ENCODE results near the gene BZW1. TPM values are rescaled to one million over a fixed set of nuclear protein-coding genes. Genes with fewer than 3 reads are reported as not detected.
"Not testable (repeated sequence)": the region's sequence is repeated elsewhere in the genome, so short reads cannot be mapped to it uniquely, and the experiment has no call there.

BZW1 gene
- total RNA-seq, 1 experiment from 2014 or later: 596 TPM

DNA sequence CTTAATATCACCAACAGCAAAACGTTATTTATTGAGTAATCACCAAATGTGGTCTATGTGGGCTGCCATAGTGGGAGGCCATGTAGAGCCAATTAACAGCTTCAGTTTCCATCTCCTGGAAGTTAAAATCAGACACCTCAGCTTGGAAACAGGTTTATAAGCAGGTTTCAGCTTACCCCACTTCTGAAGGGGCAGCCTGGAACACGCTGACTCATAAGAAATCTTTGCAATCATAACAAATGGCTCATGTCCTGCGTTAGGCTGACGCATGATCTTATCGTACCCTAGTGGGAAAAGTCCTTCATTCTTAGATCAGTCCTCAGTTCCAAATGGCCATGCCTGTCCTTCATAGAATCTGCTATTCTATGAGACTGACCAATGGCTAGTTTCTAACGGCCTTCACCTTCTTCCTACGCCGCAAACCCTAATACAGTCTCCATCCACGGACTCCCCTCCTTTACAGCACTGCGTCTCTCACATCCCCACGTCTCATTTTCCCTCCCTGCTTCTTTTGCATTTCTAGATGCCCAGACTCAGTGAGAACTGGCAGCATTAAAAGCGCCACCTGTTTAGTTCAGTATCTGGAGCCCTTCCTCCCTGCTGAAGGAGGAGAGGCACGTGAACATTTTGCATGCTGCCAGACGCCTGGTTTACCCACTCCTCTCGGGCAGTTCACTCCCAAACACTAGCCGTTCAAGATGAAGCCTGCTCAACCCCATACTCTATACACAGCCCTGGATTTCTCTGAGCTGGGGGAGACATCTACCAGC, 24.2 kb upstream of the BZW1 start:
- DNase-seq (ENCODE audit: low read depth): peak; percentile 68
- in situ Hi-C loops (cut with HindIII; ENCODE audit: low pct_unique_long_range_greater_than_20kb, low sequenced_read_pairs): no loop called here

DNA sequence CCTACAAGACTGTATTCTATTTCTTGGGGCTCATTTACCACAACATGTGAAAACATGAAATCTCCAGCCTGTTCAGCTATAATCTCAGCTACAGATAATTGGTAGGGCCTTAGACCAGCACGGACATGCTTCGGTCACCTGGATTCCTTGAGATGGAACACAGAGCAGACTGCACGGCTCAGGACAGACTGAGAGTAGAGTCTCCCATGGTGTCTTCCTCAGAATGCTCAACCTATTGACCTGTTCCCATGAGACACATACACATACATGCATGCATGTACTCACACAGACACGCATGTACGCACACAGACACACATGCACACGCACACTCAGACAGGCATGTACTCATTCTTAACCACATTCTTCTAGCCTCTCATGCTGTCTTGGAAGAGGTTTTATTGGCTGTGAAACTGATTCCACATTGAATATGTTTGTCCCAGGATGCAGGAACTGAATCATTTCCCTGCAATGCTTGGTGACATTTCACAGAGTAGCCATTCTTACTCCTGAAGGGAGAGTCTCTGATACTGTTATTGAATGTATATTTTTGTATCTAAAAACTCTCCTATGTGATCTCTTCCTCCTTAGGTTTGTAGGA, 23.5 kb upstream of the BZW1 start:
- no peak for DNase-seq (ENCODE audit: low read depth)
- in situ Hi-C loops (cut with HindIII; ENCODE audit: low pct_unique_long_range_greater_than_20kb, low sequenced_read_pairs): no loop called here

DNA sequence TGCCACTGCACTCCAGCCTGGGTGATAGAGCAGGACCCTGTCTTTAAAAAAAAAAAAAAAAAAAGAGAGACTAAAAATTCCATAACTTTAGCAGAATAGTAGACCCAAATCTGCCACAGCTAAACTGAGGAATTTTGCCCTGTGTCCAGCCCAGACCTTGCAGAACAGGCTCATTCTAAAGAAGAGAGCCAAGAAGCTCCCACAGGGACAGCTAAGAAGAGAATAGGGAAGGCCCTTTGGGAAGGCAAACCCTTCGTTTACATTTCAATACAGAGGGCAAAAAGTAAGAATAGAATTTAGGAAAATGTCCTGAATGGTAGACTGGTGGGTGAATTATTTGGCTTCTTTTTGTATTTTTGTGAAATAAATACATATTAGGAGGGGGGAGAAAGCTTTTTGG, 21.5 kb upstream of the BZW1 start:
- in situ Hi-C loops (cut with HindIII; ENCODE audit: low pct_unique_long_range_greater_than_20kb, low sequenced_read_pairs): no loop called here

DNA sequence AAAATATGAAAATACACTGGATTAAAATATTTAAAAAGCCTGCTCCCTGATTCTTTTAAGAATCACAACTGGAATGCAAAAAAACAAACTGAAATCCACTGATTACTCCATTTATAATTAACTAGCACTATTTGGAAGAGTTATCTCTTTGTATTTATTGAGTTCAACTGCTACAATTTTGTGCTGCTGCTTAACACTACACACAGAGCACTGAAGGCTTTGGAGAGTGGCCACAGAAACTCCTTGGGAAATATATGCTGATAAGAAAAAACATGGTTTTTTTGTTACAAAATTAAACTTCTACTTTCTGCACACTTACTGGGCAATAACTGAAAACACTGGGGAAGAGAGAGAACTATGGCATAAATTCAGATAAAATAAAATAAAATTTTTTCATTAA, 19.8 kb upstream of the BZW1 start:
- in situ Hi-C loops (cut with HindIII; ENCODE audit: low pct_unique_long_range_greater_than_20kb, low sequenced_read_pairs): no loop called here
- no peak for DNase-seq (ENCODE audit: low read depth)

More for the DNA sequence above, 21.5 kb upstream of the BZW1 start:
- DNase-seq (ENCODE audit: low read depth): no peak

DNA sequence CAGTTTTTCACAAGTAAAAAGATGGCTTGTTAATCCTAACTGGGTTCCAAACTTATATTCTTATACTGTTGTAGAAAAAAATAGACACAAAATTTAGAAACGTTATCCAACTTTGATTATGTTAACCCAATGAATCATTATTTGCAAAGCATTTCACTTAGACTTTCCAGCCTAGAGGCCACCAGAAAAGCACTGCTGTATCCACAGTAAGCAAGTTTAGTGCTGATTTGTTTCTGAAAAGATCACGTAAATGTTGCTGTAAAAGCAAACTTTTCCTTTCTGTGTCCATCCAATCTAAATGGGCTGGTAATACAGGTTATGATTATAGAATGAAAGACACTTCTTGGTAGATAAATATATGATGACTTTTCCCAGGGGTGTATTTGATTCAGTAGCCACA, 17.6 kb upstream of the BZW1 start:
- in situ Hi-C loops (cut with HindIII; ENCODE audit: low pct_unique_long_range_greater_than_20kb, low sequenced_read_pairs): no loop called here

DNA sequence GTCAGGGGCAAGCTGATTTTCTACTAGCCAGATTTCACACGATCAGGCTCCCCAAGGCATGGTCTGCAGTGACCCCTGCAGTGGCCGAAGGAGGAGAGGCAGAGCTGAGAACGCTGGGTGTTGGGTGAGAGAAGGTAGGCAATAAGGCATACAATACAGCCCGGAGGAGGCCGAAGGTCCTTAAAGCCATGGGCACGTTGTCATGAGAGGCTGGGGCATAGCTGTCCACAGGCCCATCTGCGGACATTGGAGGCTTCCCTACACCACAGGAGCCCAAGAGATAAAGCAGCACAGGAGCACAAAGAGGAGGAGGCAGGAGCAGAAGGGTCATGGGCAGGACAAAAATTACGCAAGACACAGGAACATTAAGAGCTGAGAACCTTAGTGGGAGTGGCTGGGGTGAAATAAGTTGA, 16.7 kb upstream of the BZW1 start:
- no peak for DNase-seq (ENCODE audit: low read depth)
- in situ Hi-C loops (cut with HindIII; ENCODE audit: low pct_unique_long_range_greater_than_20kb, low sequenced_read_pairs): no loop called here

More for the DNA sequence above, 17.6 kb upstream of the BZW1 start:
- DNase-seq (ENCODE audit: low read depth): no peak

DNA sequence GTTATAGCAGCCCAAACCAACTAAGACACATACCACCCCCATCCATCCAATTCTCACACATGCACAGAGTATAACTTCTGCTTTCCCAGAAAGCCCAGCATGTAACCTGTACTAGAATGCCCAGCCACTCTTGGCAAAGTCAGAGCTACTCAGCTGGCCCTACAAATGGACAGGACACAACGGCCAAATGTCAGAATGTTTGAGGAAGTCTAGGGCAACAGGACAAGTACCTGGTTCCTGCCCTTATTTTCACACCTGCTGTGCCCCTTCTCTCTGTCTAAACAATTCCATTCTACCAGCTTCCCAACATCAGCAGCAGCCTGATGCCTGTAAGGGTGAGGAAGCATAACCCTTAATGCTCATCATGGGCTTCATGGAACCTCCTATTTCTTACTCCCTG, 15.1 kb upstream of the BZW1 start:
- DNase-seq (ENCODE audit: low read depth): no peak
- in situ Hi-C loops (cut with HindIII; ENCODE audit: low pct_unique_long_range_greater_than_20kb, low sequenced_read_pairs): no loop called here

DNA sequence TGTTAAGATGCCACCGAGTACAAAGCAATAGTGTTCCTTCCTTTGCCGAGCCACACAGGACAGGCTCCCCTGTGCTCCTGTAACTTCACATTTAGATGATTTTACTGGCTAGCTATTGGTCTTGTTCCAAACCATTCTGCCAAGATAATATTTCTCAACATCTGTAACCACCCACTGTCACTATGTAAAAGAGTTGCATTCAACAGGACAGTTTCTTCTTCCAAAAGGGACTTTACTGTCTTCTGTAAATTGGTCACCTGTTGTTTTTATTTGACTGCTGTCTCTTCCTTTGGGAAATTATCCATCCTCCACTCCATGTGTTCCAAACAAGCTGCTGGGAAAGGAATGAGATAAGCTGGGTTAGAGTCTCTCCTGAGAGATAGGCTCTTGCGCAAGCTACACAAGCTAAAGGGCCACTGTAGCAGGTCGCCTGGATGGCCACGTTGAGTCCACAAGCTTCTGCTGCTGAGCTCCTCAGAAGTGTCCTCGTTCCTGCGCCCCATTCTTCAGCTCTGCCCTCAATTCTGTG, 14.4 kb upstream of the BZW1 start:
- DNase-seq (ENCODE audit: low read depth): no peak
- in situ Hi-C loops (cut with HindIII; ENCODE audit: low pct_unique_long_range_greater_than_20kb, low sequenced_read_pairs): no loop called here

DNA sequence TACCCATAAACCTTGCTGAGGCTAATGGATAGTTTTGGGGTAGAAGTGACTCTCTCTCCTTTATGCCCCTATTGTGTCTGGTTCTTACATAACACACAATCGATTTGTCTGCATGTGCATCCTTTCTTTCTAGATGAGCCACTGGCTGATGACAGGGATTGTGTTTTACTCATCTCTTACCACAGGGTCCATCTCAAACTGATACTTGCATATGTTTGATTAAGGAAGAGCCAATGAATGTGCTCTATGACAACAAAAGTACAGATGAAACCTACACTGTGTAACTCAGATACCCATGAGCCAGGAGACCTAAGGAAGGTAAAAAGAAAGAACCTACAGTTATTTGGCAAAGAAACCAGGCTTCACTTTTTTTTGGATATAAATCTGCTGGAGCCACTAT, 13.2 kb upstream of the BZW1 start:
- in situ Hi-C loops (cut with HindIII; ENCODE audit: low pct_unique_long_range_greater_than_20kb, low sequenced_read_pairs): no loop called here
- no peak for DNase-seq (ENCODE audit: low read depth)

DNA sequence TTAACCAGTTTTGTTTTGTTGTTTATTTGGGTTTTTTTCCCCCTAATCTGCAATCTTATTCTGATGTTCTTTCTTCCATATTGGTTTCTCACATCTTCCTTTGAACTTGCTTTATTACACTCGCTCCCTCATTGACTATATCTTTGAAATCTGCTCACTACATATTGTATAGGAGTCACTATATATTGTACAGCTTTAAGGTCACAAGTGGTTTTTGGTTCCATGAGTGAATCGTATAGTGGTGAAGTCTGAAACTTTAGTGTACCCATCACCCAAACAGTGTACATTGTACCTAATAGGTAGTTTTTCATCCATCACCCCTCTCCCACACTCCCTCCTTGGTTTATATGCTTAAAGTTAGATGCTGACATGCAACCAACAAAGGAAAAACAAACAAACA, 11.3 kb upstream of the BZW1 start:
- no peak for DNase-seq (ENCODE audit: low read depth)
- in situ Hi-C loops (cut with HindIII; ENCODE audit: low pct_unique_long_range_greater_than_20kb, low sequenced_read_pairs): no loop called here

DNA sequence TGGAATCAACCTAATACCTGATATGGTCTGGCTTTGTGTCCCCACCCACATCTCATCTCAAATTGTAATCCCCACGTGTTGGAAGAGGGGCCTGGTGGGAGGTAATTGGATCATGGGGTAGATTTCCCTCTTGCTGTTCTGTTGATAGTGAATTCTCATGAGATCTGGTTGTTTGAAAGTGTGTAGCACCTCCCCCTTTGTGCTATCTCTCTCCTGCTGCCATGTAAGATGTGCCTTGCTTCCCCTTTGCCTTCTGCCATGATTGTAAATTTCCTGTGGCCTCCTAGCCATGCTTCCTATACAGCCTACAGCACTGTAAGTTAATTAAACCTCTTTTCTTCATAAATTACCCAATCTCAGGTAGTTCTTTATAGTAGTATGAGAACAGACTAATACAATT, 10.3 kb upstream of the BZW1 start:
- DNase-seq (ENCODE audit: low read depth); in situ Hi-C loops (cut with HindIII; ENCODE audit: low pct_unique_long_range_greater_than_20kb, low sequenced_read_pairs): not testable (repeated sequence)

DNA sequence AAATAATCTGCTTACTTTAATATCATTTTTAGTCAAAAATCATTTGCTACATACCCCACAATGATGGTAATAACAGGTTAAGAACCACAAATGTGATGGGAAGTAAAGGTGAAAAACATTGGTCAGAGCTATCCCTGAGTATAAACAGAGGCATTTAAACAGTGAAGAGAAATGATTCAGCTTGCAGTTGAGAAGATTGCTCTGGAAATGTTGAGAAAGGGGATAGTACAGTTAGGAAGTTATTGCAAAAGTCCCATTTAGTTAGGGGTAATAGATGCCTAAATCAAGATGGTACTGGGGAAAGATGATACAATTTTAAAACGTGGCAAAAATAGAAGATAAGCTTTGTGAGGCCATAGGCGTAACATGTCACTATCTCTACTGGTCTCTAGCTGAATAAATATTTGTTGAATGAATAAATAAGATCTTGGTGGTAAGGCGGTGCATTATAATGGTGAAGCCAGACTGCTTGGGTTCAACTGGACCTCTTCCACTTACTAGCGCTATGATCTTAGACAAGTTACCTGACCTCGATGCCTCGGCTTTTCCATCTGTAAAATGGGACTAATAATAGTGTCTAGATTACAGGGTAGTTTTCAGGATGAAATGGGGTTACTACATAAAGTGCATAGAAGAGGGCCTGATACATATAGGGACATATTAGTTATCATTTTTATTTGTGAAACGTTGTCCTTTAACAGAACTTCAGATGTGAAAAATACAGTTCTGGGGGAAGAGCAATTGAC, 2.0 kb upstream of the BZW1 start:
- DNase-seq (ENCODE audit: low read depth): no peak
- in situ Hi-C loops (cut with HindIII; ENCODE audit: low pct_unique_long_range_greater_than_20kb, low sequenced_read_pairs): no loop called here

DNA sequence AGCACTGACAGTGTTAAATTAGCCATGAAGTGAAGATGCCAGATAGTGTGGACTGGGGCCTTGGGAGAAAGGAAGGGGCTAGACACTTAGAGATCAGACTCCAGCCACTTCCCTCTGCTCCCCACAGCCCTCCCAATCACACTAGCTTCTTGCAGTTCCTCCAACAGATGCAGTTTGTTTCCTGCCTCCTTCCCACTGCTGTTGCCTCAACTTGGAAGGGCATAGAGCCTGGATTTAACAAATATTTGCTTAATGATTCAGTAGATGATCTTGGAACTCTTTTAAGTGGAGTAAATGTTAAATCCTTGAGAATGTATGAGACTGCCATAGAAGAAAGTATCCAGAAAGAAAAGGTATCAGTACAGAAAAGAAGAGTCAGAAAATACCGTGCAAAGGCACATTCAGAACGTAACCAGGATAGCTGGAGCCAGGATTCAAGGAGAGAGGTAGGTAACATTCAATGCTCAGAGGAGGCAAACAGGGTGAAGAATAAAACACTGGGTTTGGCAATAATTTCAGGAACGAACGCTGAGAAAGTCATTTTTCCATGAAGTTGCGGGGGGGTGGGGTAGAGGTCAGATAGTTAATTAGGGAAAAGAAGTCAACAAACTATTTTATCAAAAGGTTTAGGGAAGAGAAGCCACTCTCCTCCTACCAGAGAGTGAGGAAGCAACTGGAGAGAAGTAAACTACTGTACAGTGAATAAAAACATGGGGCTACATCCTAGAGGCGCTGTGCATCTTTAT, 1.3 kb upstream of the BZW1 start:
- peak; percentile 55 for DNase-seq (ENCODE audit: low read depth)
- in situ Hi-C loops (cut with HindIII; ENCODE audit: low pct_unique_long_range_greater_than_20kb, low sequenced_read_pairs): no loop called here

DNA sequence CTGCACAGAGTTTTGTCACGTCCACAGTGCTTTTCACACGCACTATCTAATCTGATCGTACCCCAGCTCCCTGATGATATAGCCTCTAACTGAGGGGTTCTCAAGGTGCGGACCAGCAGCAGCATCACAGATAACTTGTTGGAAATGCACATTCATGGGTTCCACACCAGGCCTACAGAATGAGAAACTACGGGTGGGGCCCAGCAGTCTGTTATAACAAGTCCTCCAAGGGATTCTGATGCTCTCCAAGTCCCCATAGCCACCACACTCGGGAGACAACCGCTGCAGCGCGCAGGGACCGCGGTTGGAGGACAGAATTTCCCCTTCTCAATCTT, 745 bp upstream of the BZW1 start:
- in situ Hi-C loops (cut with HindIII; ENCODE audit: low pct_unique_long_range_greater_than_20kb, low sequenced_read_pairs): no loop called here
- DNase-seq (ENCODE audit: low read depth): no peak

DNA sequence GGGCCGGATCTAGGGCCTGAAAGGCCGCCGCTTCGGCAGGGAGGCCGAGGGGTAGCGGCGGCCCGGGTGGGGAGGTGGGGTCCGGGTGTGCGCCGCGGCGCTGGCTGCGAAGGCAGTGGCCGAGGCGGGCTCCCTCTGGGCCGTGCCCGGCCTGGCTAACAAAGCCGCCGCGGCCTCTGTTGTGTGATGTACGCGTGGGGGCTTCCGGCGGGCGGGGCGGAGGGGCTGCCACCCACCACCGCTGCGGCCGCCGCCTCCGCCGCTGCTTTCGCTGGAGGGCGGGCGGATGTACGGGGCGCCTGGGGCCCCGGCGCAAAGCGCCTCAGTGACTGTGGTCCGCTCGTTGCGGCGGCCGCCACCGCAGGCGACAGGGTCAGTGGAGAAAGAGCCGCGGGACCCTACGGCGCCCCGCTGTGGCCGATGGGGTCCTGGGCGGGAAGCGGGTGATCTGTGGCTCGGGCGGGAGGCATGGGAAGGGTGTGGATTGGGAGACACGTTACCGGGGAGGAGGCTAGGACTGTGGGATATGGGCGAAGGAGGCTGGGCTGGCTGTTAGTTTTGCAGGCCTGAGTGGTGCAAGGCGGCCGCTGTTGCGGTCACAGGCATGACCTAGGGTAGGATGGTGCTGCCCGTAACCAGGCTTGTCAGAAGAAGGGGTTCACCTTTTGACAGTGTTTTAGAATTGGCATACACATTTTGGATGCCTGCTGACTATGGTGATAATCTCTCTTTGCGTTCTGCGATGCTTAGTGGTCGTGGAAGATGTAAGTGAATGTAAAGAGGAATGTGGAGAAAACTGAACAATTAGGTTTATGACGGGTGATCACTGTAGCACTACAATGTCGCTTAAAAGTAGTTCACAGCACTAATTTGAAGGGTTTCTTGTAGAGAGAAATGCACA, 662 bp downstream of the BZW1 start:
- peak; percentile 76 for DNase-seq (ENCODE audit: low read depth)
- in situ Hi-C loops (cut with HindIII; ENCODE audit: low pct_unique_long_range_greater_than_20kb, low sequenced_read_pairs): no loop called here

DNA sequence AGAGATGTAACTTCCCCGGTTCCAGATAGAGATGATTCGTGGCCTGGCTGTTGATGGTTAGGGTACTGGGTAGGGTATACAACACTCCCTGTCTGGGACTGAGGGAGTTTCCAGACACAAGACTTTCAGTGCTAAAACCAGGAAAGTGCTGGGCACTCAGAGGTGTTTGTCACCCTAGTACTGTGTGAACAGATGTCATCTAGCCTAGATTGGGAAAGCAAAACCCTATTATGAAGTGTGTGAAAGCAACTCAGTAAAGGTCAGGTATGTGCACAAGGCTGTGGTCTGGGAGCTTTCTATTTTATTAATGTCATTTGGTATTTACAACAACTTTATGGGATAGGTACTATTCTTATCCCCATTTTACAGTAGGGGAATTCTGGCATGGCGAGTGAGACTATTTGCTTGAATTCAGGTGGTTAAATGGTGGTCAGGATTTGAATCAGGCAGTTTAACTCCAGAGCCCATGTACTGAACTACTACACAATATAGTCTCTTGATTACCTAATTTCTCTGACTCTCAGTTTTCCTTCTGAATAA, 2.6 kb downstream of the BZW1 start:
- in situ Hi-C loops (cut with HindIII; ENCODE audit: low pct_unique_long_range_greater_than_20kb, low sequenced_read_pairs): no loop called here
- no peak for DNase-seq (ENCODE audit: low read depth)

DNA sequence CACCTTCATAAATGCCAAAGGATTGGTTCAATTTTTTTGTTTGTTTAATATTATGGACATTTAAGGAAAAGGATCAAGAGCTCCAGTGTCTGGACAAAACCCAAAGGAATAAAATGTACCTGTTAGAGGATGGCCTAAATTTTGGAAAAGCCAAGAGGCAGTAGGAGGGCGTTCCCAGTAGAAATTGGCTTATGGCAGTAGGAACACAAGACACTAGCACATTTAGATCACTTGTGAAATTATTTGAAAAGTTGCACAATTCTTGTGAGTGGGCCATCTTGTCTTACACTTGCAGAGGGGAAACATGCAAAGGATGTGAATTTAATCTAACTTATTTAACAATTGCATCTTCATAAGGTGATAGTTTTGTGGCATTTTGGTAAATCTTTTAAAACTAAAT, 3.2 kb downstream of the BZW1 start:
- DNase-seq (ENCODE audit: low read depth): no peak
- in situ Hi-C loops (cut with HindIII; ENCODE audit: low pct_unique_long_range_greater_than_20kb, low sequenced_read_pairs): no loop called here

Data from Caki2 (cell line).